ENCODE results near the gene RAB40C. TPM values are rescaled to one million over a fixed set of nuclear protein-coding genes. Genes with fewer than 3 reads are reported as not detected.

The RAB40C gene
- total and polyA plus RNA-seq, 9 of the 15 experiments (the other 6 are each of a cell fraction or from before 2014, with no cell fraction given), result 0.17 to 23.4 (median 8.7) TPM

DNA sequence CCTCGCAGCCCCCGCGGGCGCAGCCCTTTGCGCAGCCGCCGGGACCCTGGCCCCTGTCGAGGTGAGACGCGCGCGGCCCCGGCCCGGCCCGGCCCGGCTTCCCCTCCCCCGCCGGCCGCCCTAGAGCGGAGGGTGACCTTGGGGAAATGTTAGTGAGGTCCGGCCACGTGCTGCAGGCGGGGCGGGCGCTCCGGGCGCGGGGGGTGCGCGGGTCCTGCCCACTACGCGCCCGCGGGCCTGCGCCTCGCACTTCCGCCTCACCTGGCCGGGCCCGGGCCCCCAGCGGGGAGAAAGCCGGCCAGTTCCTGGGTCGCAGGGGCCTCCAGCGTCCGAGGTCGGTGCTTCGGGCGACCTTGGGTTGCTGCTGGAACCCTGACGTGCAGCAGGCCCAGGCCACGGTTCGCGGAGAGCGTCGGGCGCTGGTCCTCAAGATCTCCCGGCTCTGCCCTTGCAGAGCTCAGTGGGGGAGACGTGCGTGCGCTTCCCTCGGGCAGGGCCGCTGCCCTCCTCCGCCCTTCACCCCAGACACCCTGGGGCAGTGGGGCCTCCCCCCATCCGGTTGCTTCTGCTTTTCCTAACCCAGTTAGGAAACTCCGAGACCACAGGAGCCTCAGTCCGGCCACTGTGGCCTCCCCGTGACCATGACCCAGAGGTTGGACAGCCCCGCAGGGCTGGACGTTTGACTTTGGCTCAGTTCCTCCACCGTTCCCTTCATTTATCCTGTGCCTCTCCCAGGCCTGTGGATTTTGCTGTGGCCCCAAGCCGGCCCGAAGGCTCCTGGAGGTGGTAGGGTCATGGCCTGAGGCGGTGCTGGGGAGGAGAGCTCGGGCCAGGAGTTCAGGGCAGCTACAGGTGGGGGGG lies 52.6 kb downstream of the RAB40C start (continued):
- peak; percentile 44; the same call in 1 of the 2 replicates for TF ChIP-seq ETV1 (tag; conservative IDR thresholded peaks at IDR 0.05; ENCODE audit: low read depth)
- TF ChIP-seq CUX1 (CRISPR knock-in tag; IDR thresholded peaks at IDR 0.05), result no peak
- TF ChIP-seq, protein P1, sequence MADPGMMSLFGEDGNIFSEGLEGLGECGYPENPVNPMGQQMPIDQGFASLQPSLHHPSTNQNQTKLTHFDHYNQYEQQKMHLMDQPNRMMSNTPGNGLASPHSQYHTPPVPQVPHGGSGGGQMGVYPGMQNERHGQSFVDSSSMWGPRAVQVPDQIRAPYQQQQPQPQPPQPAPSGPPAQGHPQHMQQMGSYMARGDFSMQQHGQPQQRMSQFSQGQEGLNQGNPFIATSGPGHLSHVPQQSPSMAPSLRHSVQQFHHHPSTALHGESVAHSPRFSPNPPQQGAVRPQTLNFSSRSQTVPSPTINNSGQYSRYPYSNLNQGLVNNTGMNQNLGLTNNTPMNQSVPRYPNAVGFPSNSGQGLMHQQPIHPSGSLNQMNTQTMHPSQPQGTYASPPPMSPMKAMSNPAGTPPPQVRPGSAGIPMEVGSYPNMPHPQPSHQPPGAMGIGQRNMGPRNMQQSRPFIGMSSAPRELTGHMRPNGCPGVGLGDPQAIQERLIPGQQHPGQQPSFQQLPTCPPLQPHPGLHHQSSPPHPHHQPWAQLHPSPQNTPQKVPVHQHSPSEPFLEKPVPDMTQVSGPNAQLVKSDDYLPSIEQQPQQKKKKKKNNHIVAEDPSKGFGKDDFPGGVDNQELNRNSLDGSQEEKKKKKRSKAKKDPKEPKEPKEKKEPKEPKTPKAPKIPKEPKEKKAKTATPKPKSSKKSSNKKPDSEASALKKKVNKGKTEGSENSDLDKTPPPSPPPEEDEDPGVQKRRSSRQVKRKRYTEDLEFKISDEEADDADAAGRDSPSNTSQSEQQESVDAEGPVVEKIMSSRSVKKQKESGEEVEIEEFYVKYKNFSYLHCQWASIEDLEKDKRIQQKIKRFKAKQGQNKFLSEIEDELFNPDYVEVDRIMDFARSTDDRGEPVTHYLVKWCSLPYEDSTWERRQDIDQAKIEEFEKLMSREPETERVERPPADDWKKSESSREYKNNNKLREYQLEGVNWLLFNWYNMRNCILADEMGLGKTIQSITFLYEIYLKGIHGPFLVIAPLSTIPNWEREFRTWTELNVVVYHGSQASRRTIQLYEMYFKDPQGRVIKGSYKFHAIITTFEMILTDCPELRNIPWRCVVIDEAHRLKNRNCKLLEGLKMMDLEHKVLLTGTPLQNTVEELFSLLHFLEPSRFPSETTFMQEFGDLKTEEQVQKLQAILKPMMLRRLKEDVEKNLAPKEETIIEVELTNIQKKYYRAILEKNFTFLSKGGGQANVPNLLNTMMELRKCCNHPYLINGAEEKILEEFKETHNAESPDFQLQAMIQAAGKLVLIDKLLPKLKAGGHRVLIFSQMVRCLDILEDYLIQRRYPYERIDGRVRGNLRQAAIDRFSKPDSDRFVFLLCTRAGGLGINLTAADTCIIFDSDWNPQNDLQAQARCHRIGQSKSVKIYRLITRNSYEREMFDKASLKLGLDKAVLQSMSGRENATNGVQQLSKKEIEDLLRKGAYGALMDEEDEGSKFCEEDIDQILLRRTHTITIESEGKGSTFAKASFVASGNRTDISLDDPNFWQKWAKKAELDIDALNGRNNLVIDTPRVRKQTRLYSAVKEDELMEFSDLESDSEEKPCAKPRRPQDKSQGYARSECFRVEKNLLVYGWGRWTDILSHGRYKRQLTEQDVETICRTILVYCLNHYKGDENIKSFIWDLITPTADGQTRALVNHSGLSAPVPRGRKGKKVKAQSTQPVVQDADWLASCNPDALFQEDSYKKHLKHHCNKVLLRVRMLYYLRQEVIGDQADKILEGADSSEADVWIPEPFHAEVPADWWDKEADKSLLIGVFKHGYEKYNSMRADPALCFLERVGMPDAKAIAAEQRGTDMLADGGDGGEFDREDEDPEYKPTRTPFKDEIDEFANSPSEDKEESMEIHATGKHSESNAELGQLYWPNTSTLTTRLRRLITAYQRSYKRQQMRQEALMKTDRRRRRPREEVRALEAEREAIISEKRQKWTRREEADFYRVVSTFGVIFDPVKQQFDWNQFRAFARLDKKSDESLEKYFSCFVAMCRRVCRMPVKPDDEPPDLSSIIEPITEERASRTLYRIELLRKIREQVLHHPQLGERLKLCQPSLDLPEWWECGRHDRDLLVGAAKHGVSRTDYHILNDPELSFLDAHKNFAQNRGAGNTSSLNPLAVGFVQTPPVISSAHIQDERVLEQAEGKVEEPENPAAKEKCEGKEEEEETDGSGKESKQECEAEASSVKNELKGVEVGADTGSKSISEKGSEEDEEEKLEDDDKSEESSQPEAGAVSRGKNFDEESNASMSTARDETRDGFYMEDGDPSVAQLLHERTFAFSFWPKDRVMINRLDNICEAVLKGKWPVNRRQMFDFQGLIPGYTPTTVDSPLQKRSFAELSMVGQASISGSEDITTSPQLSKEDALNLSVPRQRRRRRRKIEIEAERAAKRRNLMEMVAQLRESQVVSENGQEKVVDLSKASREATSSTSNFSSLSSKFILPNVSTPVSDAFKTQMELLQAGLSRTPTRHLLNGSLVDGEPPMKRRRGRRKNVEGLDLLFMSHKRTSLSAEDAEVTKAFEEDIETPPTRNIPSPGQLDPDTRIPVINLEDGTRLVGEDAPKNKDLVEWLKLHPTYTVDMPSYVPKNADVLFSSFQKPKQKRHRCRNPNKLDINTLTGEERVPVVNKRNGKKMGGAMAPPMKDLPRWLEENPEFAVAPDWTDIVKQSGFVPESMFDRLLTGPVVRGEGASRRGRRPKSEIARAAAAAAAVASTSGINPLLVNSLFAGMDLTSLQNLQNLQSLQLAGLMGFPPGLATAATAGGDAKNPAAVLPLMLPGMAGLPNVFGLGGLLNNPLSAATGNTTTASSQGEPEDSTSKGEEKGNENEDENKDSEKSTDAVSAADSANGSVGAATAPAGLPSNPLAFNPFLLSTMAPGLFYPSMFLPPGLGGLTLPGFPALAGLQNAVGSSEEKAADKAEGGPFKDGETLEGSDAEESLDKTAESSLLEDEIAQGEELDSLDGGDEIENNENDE (IDR thresholded peaks at IDR 0.05; ENCODE audit: low read depth, low read length), result no peak
- TF ChIP-seq ZNF830 (CRISPR knock-in tag; IDR thresholded peaks at IDR 0.05), result no peak
- no peak for TF ChIP-seq ETS2 (tag; IDR thresholded peaks at IDR 0.05; ENCODE audit: borderline replicate concordance, poor library complexity, severe bottlenecking)
- no peak for TF ChIP-seq ZBTB26 (CRISPR knock-in tag; IDR thresholded peaks at IDR 0.05)
